Measurements from ENCODE around the gene ACVR1C. TPM values are rescaled to one million over a fixed set of nuclear protein-coding genes. Genes with fewer than 3 reads are reported as not detected.
A peak's percentile ranks its signal among the peaks of the same experiment; 100 is the strongest.

ACVR1C gene
- total and polyA plus RNA-seq, 2 donors (not counting 1 experiment from before 2014, with no cell fraction given) = 0.24 to 0.52 TPM

DNA sequence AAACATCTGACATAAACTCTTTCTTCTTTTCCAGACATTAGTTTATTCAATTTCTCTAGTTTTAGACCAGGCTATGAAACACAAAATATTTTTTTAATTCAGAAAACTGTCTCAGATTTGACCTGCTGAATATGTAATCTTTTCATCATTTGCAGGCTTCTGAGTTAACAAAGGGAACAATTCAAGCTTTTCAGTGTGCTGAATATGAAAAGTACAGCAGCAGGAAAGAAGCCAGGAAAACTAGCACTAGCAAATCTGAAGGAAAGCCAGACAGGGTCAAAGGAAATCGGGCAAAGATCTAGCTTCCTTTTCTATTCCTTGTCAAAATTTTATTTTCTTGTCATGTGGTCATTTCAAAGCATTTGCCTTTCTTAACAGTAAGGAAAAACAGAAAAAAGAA lies 35.3 kb downstream of the ACVR1C start:
- H3K27ac Mint-ChIP-seq = no peak overlapping the region
- peaks cover 5% of the 10 kb centered on the region for H3K27me3 Mint-ChIP-seq
- POLR2A ChIA-PET = no interaction called here

DNA sequence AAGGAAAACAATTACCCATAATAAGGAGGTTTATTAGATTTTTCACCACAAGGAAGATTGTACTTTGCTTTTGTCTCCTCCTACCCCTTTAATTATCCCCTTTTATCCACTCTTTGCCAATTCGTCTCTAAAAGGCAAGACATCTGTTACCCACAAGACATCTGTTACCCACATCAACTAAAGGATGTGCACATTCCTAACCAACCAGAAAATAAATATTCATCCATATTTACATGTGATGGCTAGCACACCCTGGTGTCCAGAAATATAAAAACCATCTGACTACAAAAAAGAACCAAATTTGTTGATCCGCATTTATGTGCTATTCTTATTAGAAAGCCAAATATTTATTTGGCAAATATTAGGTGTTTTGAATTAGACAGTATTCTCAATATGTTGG lies 35.7 kb downstream of the ACVR1C start:
- ATAC-seq (ENCODE audit: low read depth) = peak; percentile 54

More for the DNA sequence above, 35.3 kb downstream of the ACVR1C start:
- Histone ChIP-seq H3K9ac (ENCODE audit: low read length) (no peak overlapping the region), H3K4me1 (ENCODE audit: control insufficient read depth in 2 of 2, insufficient read depth in 2 of 2, low read length in 2 of 2) (peaks cover 0 to 4% of the 10 kb centered on the region in 2 donors), H3K9me3 (ENCODE audit: control extremely low read depth in 1 of 3, control insufficient read depth in 2 of 3, insufficient read depth in 1 of 3, low read length in 2 of 3) (no peaks in the 10 kb centered on the region), H4K20me1 (ENCODE audit: control insufficient read depth, insufficient read depth, low read length, poor library complexity, severe bottlenecking) (no peaks in the 10 kb centered on the region), H3K27ac (ENCODE audit: low read length in 2 of 2) (no peak overlapping the region), H3K79me2 (ENCODE audit: control insufficient read depth, insufficient read depth, low read length) (no peaks in the 10 kb centered on the region), H3K4me3 (ENCODE audit: control extremely low read depth in 1 of 5, extremely low read depth in 1 of 5, insufficient read depth in 1 of 5, low read depth in 2 of 5, low read length in 4 of 5) (no peak overlapping the region), H3K4me2 (replicated peaks; ENCODE audit: low read depth, low read length, poor library complexity, severe bottlenecking) (no peak overlapping the region), H3K36me3 (replicated peaks in 1 of 2; ENCODE audit: control extremely low read depth in 1 of 2, control insufficient read depth in 1 of 2, extremely low read depth in 1 of 2, insufficient read depth in 2 of 2, low read length in 1 of 2) (no peaks in the 10 kb centered on the region), H2AFZ (ENCODE audit: insufficient read depth, low read depth, low read length, poor library complexity, severe bottlenecking) (no peak overlapping the region), H3K27me3 (replicated peaks in 1 of 4; ENCODE audit: control extremely low read depth in 1 of 4, control insufficient read depth in 3 of 4, insufficient read depth in 4 of 4, low read length in 3 of 4) (peaks cover 0 to 8% (median 2%) of the 10 kb centered on the region in 4 experiments)
- Mint-ChIP-seq H3K4me3 (no peak overlapping the region), H3K4me1 (peaks cover 7% of the 10 kb centered on the region), H3K9me3 (ENCODE audit: insufficient read depth) (no peaks in the 10 kb centered on the region)
- WGBS (ENCODE audit: insufficient coverage) = no CpG with 5 or more reads among the region's 1 CpG
- ATAC-seq (ENCODE audit: low read depth) (no peak), DNase-seq (no peak)
- CTCF ChIA-PET = interaction anchor here (0.8 to 6.9 kb wide), 10 partner anchors 9 to 291 kb away, joined by 3 to 197 read pairs (median 4); partner anchors contain the start of gene ERMN
- no peak for TF ChIP-seq EZH2 (IDR thresholded peaks at IDR 0.05; ENCODE audit: borderline replicate concordance, insufficient read depth, low read depth, low read length, poor library complexity, severe bottlenecking)
- TF ChIP-seq, protein P1, sequence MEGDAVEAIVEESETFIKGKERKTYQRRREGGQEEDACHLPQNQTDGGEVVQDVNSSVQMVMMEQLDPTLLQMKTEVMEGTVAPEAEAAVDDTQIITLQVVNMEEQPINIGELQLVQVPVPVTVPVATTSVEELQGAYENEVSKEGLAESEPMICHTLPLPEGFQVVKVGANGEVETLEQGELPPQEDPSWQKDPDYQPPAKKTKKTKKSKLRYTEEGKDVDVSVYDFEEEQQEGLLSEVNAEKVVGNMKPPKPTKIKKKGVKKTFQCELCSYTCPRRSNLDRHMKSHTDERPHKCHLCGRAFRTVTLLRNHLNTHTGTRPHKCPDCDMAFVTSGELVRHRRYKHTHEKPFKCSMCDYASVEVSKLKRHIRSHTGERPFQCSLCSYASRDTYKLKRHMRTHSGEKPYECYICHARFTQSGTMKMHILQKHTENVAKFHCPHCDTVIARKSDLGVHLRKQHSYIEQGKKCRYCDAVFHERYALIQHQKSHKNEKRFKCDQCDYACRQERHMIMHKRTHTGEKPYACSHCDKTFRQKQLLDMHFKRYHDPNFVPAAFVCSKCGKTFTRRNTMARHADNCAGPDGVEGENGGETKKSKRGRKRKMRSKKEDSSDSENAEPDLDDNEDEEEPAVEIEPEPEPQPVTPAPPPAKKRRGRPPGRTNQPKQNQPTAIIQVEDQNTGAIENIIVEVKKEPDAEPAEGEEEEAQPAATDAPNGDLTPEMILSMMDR (IDR thresholded peaks at IDR 0.05) = no peak
- intact Hi-C loops (cut with micrococcal nuclease) = loop anchor here (1.0 kb wide), 4 partner anchors 96 to 291 kb away; no protein-coding TSS in a partner anchor

More for the DNA sequence above, 35.7 kb downstream of the ACVR1C start:
- Mint-ChIP-seq H3K4me3 (no peak overlapping the region), H3K4me1 (peaks cover 7% of the 10 kb centered on the region), H3K9me3 (ENCODE audit: insufficient read depth) (no peaks in the 10 kb centered on the region), H3K27me3 (peaks cover 5% of the 10 kb centered on the region), H3K27ac (no peak overlapping the region)
- DNase-seq = peak; percentile 31
- intact Hi-C loops (cut with micrococcal nuclease) = loop anchor here (1.0 kb wide), 4 partner anchors 96 to 291 kb away; no protein-coding TSS in a partner anchor
- peaks cover 0 to 4% of the 10 kb centered on the region in 2 donors for H3K4me1 ChIP-seq (ENCODE audit: control insufficient read depth in 2 of 2, insufficient read depth in 2 of 2, low read length in 2 of 2)
- H3K9ac ChIP-seq (ENCODE audit: low read length) = no peak overlapping the region
- POLR2A ChIA-PET = no interaction called here
- no peaks in the 10 kb centered on the region for H3K9me3 ChIP-seq (ENCODE audit: control extremely low read depth in 1 of 3, control insufficient read depth in 2 of 3, insufficient read depth in 1 of 3, low read length in 2 of 3)
- no peak overlapping the region for H3K27ac ChIP-seq (ENCODE audit: low read length in 2 of 2)
- H2AFZ ChIP-seq (ENCODE audit: insufficient read depth, low read depth, low read length, poor library complexity, severe bottlenecking) = no peak overlapping the region
- peaks cover 0 to 8% (median 2%) of the 10 kb centered on the region in 4 experiments for H3K27me3 ChIP-seq (replicated peaks in 1 of 4; ENCODE audit: control extremely low read depth in 1 of 4, control insufficient read depth in 3 of 4, insufficient read depth in 4 of 4, low read length in 3 of 4)
- no peaks in the 10 kb centered on the region for H4K20me1 ChIP-seq (ENCODE audit: control insufficient read depth, insufficient read depth, low read length, poor library complexity, severe bottlenecking)
- TF ChIP-seq, protein P1 (IDR thresholded peaks at IDR 0.05) = peak; percentile 57
- no peak for TF ChIP-seq EZH2 (IDR thresholded peaks at IDR 0.05; ENCODE audit: borderline replicate concordance, insufficient read depth, low read depth, low read length, poor library complexity, severe bottlenecking)
- no peaks in the 10 kb centered on the region for H3K36me3 ChIP-seq (replicated peaks in 1 of 2; ENCODE audit: control extremely low read depth in 1 of 2, control insufficient read depth in 1 of 2, extremely low read depth in 1 of 2, insufficient read depth in 2 of 2, low read length in 1 of 2)
- WGBS (ENCODE audit: insufficient coverage) = 0% methylated on average over 1 of the region's 2 CpGs
- H3K4me2 ChIP-seq (replicated peaks; ENCODE audit: low read depth, low read length, poor library complexity, severe bottlenecking) = no peak overlapping the region
- H3K79me2 ChIP-seq (ENCODE audit: control insufficient read depth, insufficient read depth, low read length) = no peaks in the 10 kb centered on the region
- no peak overlapping the region for H3K4me3 ChIP-seq (ENCODE audit: control extremely low read depth in 1 of 5, extremely low read depth in 1 of 5, insufficient read depth in 1 of 5, low read depth in 2 of 5, low read length in 4 of 5)
- CTCF ChIA-PET = interaction anchor here (0.9 to 6.9 kb wide), 6 partner anchors 9 to 290 kb away, joined by 3 to 197 read pairs (median 60); partner anchors contain the start of gene ERMN
